Neural crest cell (in vitro differentiated cells): ENCODE results near the gene SYNJ2. TPM values are rescaled to one million over a fixed set of nuclear protein-coding genes. Genes with fewer than 3 reads are reported as not detected.

Experiments used
- DNase-seq: peaks from one replicate; pipeline ENCODE4 v3.0.0; 2021; ENCODE audit warnings: low read depth, mixed read lengths, low spot score
- H3K27ac Mint-ChIP-seq: one replicate; pipeline ENCODE4 v1.8.0; 2021; ENCODE audit warnings: mild to moderate bottlenecking, mixed read lengths; ENCODE audit not compliant: unreplicated experiment
- H3K27me3 Mint-ChIP-seq: 2 replicates; pipeline ENCODE4 v1.8.0; 2021; ENCODE audit warnings: low read depth, mild to moderate bottlenecking, mixed read lengths
- H3K36me3 Mint-ChIP-seq: 2 replicates; pipeline ENCODE4 v1.8.0; 2021; ENCODE audit warnings: low read depth, mild to moderate bottlenecking, mixed read lengths
- H3K4me1 Mint-ChIP-seq: 2 replicates; pipeline ENCODE4 v1.8.0; 2021; ENCODE audit warnings: mixed read lengths
- H3K4me3 Mint-ChIP-seq: one replicate; pipeline ENCODE4 v1.8.0; 2021; ENCODE audit warnings: mild to moderate bottlenecking, mixed read lengths
- H3K9me3 Mint-ChIP-seq: 2 replicates; pipeline ENCODE4 v1.8.0; 2021; ENCODE audit warnings: mixed read lengths
- total RNA-seq: library from RNA; stranded (reverse); gene quantifications from 2 replicates; pipeline ENCODE4 v1.2.1, GENCODE V29; 2021
- TF ChIP-seq, protein P1 (sequence below): fragments of 200-600 bp; sonication (generic); conservative IDR thresholded peaks from 2 replicates; pipeline ENCODE4 v1.5.0; 2021; ENCODE audit warnings: antibody characterized with exemption, mild to moderate bottlenecking

Gene SYNJ2
- total RNA-seq, 1 donor from 2014 or later: 2.9 TPM

DNA sequence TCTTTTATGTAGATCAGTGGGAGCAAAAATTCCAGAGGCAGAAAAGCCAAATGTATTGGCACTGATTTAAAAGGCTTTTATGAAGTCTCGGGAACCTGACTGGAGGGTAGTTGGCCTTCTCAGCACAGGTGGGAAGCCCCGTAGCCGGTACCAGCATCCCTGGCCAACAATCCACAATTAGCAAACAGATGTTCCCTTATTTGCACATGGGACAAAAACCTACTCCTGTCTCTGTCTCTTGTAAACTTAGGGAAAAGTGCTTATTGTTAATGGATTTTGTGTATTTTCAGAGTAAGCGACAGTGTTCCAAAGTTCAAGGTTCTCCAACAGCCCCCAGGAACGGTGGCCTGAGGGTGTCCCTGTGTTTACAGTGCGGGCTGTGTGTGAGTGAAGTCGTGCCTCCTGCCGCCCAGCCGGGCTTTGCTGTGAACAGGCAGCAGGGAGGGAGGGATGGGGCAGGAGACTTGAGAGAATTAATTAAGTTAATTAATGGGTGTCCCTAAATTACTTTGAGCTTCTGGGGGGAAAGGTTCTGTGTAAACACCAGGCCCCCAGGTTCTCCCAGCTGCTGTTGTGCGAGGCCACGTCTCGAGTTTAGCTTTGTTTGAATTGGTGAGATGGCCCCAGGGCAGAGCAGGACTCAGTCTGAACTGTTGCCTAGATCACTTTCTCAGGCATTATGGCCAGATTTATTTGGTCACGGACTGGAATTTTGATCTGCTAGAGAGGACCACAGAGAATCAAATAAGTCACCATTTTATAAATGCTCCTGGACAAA is 3.9 kb downstream of the SYNJ2 start:
- no peak overlapping the region for H3K27ac Mint-ChIP-seq
- TF ChIP-seq, protein P1, sequence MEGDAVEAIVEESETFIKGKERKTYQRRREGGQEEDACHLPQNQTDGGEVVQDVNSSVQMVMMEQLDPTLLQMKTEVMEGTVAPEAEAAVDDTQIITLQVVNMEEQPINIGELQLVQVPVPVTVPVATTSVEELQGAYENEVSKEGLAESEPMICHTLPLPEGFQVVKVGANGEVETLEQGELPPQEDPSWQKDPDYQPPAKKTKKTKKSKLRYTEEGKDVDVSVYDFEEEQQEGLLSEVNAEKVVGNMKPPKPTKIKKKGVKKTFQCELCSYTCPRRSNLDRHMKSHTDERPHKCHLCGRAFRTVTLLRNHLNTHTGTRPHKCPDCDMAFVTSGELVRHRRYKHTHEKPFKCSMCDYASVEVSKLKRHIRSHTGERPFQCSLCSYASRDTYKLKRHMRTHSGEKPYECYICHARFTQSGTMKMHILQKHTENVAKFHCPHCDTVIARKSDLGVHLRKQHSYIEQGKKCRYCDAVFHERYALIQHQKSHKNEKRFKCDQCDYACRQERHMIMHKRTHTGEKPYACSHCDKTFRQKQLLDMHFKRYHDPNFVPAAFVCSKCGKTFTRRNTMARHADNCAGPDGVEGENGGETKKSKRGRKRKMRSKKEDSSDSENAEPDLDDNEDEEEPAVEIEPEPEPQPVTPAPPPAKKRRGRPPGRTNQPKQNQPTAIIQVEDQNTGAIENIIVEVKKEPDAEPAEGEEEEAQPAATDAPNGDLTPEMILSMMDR: no peak
- H3K4me3 Mint-ChIP-seq: no peak overlapping the region
- H3K4me1 Mint-ChIP-seq: peaks cover 8% of the 10 kb centered on the region
- peaks cover 53% of the 10 kb centered on the region for H3K27me3 Mint-ChIP-seq
- no peaks in the 10 kb centered on the region for H3K36me3 Mint-ChIP-seq
- no peak for DNase-seq
- no peaks in the 10 kb centered on the region for H3K9me3 Mint-ChIP-seq

DNA sequence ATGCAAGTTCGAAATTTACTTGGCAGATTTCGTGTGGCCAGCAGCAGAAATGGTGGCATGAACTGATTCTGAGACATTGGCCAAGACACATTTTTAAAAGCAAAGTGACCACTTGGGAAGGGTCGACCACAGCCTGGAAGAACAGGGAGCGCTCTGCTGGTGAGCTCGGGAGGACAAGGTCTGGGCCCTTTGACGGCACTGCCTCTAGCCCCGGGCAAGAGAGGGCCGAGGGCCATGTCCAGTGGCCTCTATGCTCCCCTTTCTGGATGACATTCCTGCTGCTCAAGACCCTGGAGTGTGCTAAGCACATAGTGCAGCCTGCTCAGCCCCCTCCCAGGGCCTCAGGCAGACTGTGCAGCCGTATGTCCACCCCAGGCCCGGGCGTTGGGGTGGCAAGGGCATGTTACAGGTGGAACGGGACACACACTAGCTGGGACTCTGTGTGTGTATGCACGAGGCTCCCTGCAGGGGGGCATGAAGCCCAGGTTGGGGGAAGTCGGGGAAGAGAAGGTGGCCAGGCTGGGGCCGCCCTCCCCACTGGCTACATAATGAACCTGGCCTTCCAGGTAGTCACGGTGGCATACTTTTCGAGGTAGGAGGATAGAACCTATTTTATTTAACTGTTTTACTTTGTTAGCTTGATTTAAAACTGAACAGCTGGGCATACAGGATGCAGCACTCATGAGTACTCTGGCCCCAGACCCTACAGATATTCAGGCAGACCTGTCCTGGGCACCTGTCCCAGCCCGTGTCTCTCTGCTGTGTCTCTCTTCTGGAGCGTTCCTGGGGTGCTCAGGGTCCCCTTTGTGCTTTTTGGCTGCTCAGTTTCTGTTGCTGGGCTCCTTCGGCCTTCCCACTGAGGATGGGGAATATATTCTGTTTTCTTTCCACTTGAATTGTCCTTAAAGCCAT is 6.4 kb downstream of the SYNJ2 start:
- Mint-ChIP-seq H3K9me3 (no peaks in the 10 kb centered on the region), H3K27me3 (peaks cover 40% of the 10 kb centered on the region), H3K4me1 (peaks cover 7% of the 10 kb centered on the region), H3K36me3 (no peaks in the 10 kb centered on the region), H3K4me3 (no peak overlapping the region), H3K27ac (peak overlapping the region; percentile 67)
- TF ChIP-seq, protein P1: no peak
- no peak for DNase-seq

DNA sequence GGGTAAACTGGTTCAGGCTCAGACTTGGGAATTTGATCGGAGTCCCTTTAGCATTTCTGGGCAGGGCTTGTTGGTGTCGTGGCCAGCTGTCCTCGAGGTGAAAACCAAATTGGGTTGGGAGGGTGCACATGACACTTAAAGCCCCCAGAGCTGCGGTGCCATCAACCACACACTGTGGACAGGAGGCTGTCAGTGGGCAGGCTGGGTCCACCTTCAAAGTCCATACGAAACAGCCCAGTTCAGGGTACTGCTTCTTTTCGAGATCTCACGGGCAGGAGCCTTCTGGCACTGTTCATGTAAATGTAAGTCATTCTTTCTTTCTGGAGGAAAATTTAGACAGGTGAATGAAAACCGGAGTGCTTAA is 7.0 kb downstream of the SYNJ2 start:
- Mint-ChIP-seq H3K27ac (peak overlapping the region; percentile 67), H3K4me1 (peaks cover 5% of the 10 kb centered on the region), H3K36me3 (no peaks in the 10 kb centered on the region), H3K9me3 (no peaks in the 10 kb centered on the region), H3K27me3 (peaks cover 35% of the 10 kb centered on the region), H3K4me3 (no peak overlapping the region)
- no peak for DNase-seq
- TF ChIP-seq, protein P1: no peak

DNA sequence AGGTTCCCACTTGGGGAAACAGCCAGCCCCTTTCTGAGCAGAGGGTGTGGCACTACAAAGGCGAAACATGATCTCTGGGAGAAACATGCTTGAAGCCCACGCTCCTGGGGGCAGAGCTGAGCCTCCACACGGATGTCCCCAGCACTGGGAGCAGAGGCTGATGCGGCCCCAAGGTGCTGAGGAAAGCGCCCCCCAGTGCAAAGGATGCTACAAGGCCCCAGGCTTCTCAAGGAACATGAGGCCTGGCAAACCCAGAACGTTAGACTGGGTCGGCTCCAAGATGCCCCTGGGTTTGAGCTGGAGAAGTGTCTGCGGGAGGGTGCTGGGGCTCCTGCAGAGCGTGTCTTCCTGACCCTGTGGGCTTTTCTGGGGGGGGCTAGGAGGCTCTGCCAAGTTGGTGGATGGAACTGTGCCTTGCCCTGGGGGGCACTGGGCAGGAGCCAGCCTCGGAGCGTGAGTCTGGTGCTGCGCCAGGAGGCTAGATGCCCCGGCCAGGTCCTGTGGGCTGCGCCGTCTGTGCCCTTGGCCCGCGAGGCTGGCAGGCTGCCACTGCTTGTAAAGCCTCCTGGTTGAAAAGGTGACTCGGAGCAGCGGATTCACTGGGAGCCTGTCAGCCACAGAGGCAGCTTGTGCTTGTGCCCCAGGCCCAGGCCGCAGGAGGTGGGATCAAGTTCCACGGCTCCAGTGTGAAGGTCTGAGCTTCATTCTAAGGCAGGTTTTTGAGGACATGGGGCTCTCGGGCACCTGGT is 8.1 kb downstream of the SYNJ2 start:
- H3K27ac Mint-ChIP-seq: no peak overlapping the region
- H3K27me3 Mint-ChIP-seq: peaks cover 28% of the 10 kb centered on the region
- no peak for DNase-seq
- peaks cover 3% of the 10 kb centered on the region for H3K9me3 Mint-ChIP-seq
- no peaks in the 10 kb centered on the region for H3K36me3 Mint-ChIP-seq
- H3K4me1 Mint-ChIP-seq: peaks cover 6% of the 10 kb centered on the region
- TF ChIP-seq, protein P1: no peak
- H3K4me3 Mint-ChIP-seq: no peak overlapping the region

DNA sequence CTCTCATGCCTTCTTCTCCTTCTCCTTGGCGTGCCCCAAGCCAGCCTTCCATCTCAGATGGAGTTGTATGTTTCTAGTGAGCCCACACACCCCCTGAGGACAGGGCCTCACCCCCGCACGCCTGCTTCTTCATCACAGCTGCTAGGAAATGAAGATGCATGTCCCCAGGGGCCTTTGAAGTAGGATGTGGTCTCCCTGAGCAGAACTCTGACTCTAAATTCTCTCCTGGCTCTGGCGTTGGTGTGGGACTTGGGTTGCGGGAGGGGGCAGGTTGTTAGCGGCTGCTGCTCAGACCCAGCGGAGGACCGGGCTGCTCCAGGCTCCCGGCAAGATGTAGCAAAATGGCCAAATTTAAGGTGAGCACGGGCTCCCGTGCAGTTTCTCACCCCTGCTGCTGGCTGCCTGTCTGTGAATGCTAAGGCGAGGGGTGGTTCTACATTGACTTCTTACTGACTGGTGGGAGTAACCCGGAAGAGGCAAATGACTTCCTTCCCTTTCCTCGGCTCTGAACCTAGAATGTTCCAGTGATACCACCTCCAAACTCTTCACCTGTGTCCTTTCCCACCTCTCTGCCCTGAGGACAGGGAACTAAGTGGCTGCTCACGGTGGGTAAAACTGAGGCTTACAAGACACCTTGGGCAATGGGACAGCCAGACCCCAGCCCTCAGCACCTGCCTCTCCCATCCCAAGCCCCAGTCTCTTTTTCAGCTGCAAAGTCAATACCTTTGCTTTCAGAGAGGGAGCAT is 8.8 kb downstream of the SYNJ2 start:
- no peak for DNase-seq
- Mint-ChIP-seq H3K9me3 (peaks cover 3% of the 10 kb centered on the region), H3K4me1 (peaks cover 4% of the 10 kb centered on the region), H3K4me3 (no peak overlapping the region), H3K27me3 (peaks cover 20% of the 10 kb centered on the region), H3K36me3 (no peaks in the 10 kb centered on the region), H3K27ac (peak overlapping the region; percentile 35)
- TF ChIP-seq, protein P1: no peak
